Small intestine (tissue), 16 donors: Measurements from ENCODE around the gene VGLL1. TPM values are rescaled to one million over a fixed set of nuclear protein-coding genes. Genes with fewer than 3 reads are reported as not detected.

Experiments used
- DNase-seq, 2 donors: peaks; one replicate each; pipeline versions ENCODE4 v3.0.0 to v3.0.0-alpha.2; 2013
- FAIRE-seq: peaks from 2 replicates; lab custom pipeline; 2012; peaks lifted over from hg19 to GRCh38; lab: Jason Lieb, UNC
- H3K27ac ChIP-seq, 3 donors: one replicate each; pipeline ENCODE4 v1.5.1; 2013; ENCODE audit warnings: low read length in 2 of 3, mild to moderate bottlenecking in 2 of 3, control low read depth in 1 of 3, inconsistent platforms in 1 of 3, low read depth in 1 of 3, moderate library complexity in 1 of 3
- H3K27me3 ChIP-seq, 3 donors: one replicate each; pipeline ENCODE4 v1.6.1; 2013; ENCODE audit warnings: low read length in 3 of 3, inconsistent platforms in 1 of 3; ENCODE audit not compliant: control insufficient read depth in 3 of 3, insufficient read depth in 3 of 3
- H3K36me3 ChIP-seq, 3 donors: one replicate each; pipeline ENCODE4 v1.6.1; 2013; ENCODE audit warnings: low read length in 3 of 3, inconsistent platforms in 1 of 3, low read depth in 1 of 3, mild to moderate bottlenecking in 1 of 3, moderate library complexity in 1 of 3; ENCODE audit not compliant: control insufficient read depth in 3 of 3, insufficient read depth in 2 of 3
- H3K4me1 ChIP-seq, 3 donors: one replicate each; pipeline ENCODE4 v1.6.1; 2013; ENCODE audit warnings: low read length in 2 of 3, inconsistent platforms in 1 of 3, low read depth in 1 of 3, mild to moderate bottlenecking in 1 of 3, moderate library complexity in 1 of 3; ENCODE audit not compliant: control insufficient read depth in 3 of 3, insufficient read depth in 2 of 3
- H3K4me3 ChIP-seq, 3 donors: one replicate each; pipeline ENCODE4 v1.5.1; 2013; ENCODE audit warnings: low read length in 3 of 3, control low read depth in 1 of 3, inconsistent platforms in 1 of 3, low read depth in 1 of 3, mild to moderate bottlenecking in 1 of 3, moderate library complexity in 1 of 3
- H3K9me3 ChIP-seq, 2 donors: one replicate each; pipeline ENCODE4 v1.6.1; 2013; ENCODE audit warnings: low read depth in 1 of 2, low read length in 1 of 2; ENCODE audit not compliant: control insufficient read depth in 2 of 2, insufficient read depth in 1 of 2
- WGBS, 3 donors: extraction: QIAGEN DNeasy Blood & Tissue Kit; methylation state at CpG; one replicate each; pipeline ENCODE4 v1.1.7; 2013; 5-methylcytosine and 5-hydroxymethylcytosine counted together
- long read RNA-seq, 10 donors: transcript quantifications; one replicate each; lab custom pipeline, GENCODE V29; 2026
- polyA plus RNA-seq, 4 donors: library from polyadenylated mRNA; stranded (reverse) in 3 of 4; unstranded in 1 of 4; fragments of 200-250 nt in 3 of 4; fragments of 120-200 nt in 1 of 4; gene quantifications; one replicate each; pipeline versions ENCODE4 v1.2.1 to v1.2.3, GENCODE V29; 2013
- donor health status: healthy with polysubstance abuse.
- donor health status: control.
- donor health status: control.
- donor health status: Bipolar disorder and iron deficiency.
- donor health status: healthy.

Gene VGLL1, protein sequence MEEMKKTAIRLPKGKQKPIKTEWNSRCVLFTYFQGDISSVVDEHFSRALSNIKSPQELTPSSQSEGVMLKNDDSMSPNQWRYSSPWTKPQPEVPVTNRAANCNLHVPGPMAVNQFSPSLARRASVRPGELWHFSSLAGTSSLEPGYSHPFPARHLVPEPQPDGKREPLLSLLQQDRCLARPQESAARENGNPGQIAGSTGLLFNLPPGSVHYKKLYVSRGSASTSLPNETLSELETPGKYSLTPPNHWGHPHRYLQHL
- not detected for polyA plus RNA-seq
- long read RNA-seq, donor 1 = 0 reads
- long read RNA-seq, donor 2 = 0 reads
- long read RNA-seq, donor 3 = 0 reads
- long read RNA-seq, donor 4 = 0 reads
- long read RNA-seq, donor 5 = 0 reads
- long read RNA-seq, donor 6 = 0 reads
- long read RNA-seq, donor 7 = 0 reads
- long read RNA-seq, donor 8 = 0 reads
- long read RNA-seq, donor 9 = 0 reads
- long read RNA-seq, donor 10 = 0 reads

DNA sequence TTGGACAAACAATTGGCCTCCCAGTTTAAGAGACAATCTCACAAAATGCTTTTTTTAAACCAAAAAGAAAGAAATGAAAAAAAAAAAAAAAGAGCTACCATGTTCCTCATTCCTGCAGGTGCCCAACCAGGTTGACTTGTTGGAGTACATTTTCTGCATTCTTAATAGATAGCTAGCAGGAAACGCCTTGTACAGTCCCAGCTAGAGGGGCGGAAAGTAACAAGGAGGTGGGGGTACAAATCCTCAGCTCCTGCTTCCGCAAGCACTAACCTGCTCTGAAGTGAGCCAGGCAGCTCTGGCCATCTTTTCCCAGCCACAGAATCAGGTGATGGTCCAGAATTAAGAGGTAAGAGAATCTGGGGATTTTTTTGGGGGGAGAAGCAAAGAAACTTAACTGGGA lies at the start of gene VGLL1:
VGLL1 (plus strand) TSS at position 265 of the 400 bp plus-strand sequence. CDS start 3,806 bp downstream, outside the sequence.
- 70 to 87% (median 77%) methylated on average over 3 of the region's 3 CpGs for WGBS, 3 donors
- Histone ChIP-seq H3K27ac (no peak within 1 kb of the TSS), H3K4me3 (no peak within 1 kb of the TSS), H3K36me3 (no peaks in the 10 kb centered on the region), H3K4me1 (no peaks in the 10 kb centered on the region), H3K27me3 (no peaks in the 10 kb centered on the region), H3K9me3 (no peaks in the 10 kb centered on the region)
- no peak for FAIRE-seq
- DNase-seq = no peak

GRCh38 chrX:136487647-136488046 lies 44.4 kb upstream of the VGLL1 start, which contains the start of gene BRS3:
Gene BRS3, plus strand, starts transcription at chrX:136487947. Its CDS starts 168 bp downstream, at chrX:136488115.
- no peaks in the 10 kb centered on the region for H3K36me3 ChIP-seq
- no peak within 1 kb of the TSS for H3K27ac ChIP-seq
- no peak within 1 kb of the TSS for H3K4me3 ChIP-seq
- FAIRE-seq = no peak
- peaks cover 0 to 1% (median 0%) of the 10 kb centered on the region in 3 donors for H3K27me3 ChIP-seq
- DNase-seq = no peak
- 44 to 77% (median 54%) methylated on average over 4 of the region's 4 CpGs for WGBS, 3 donors
- no peaks in the 10 kb centered on the region for H3K9me3 ChIP-seq
- no peaks in the 10 kb centered on the region for H3K4me1 ChIP-seq

GRCh38 chrX:136488706-136489105 lies 43.3 kb upstream of the VGLL1 start:
- Histone ChIP-seq H3K36me3 (no peaks in the 10 kb centered on the region), H3K27ac (no peak overlapping the region), H3K4me3 (no peak overlapping the region), H3K4me1 (no peaks in the 10 kb centered on the region), H3K9me3 (no peaks in the 10 kb centered on the region), H3K27me3 (peaks cover 0 to 1% (median 0%) of the 10 kb centered on the region in 3 donors)
- FAIRE-seq (no peak), DNase-seq (no peak)
- whole genome bisulfite sequencing, 3 donors = 42 to 54% (median 45%) methylated on average over 5 of the region's 5 CpGs

- Histone ChIP-seq H3K27ac (no peak overlapping the region), H3K36me3 (no peaks in the 10 kb centered on the region), H3K27me3 (peaks cover 0 to 1% (median 0%) of the 10 kb centered on the region in 3 donors), H3K4me1 (peaks cover 0 to 4% (median 0%) of the 10 kb centered on the region in 3 donors), H3K9me3 (no peaks in the 10 kb centered on the region), H3K4me3 (no peak overlapping the region)
- DNase-seq (no peak), FAIRE-seq (no peak)
- 66 to 75% (median 67%) methylated on average over 6 of the region's 6 CpGs for WGBS, 3 donors
Observed at GRCh38 chrX:136491832-136492231, 40.2 kb upstream of the VGLL1 start.

GRCh38 chrX:136493011-136493410 lies 39.0 kb upstream of the VGLL1 start:
- Histone ChIP-seq H3K4me1 (peaks cover 0 to 4% (median 0%) of the 10 kb centered on the region in 3 donors), H3K4me3 (no peak overlapping the region), H3K27ac (no peak overlapping the region), H3K9me3 (no peaks in the 10 kb centered on the region), H3K36me3 (no peaks in the 10 kb centered on the region), H3K27me3 (no peaks in the 10 kb centered on the region)
- no peak for FAIRE-seq
- no peak for DNase-seq
- WGBS, 3 donors = 20 to 77% (median 35%) methylated on average over 1 of the region's 1 CpG

DNA sequence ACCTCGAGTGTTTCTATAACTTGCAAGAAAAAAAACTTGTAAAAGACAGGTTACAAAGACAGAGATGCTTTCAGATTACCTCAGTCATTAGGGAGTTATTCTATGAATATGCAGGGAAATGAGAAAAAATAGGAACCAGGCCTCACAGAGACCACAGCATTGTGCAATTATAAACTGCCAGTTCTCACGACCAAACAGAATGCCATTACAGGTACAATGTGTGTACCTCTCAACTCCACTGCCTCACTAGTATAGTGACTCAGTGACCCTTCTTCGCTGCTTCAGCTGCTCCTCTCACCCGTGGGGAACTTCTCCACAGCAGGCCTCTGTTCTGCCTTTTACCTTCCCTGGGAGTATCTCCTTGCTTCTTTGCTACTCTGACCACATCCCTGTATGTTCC lies 37.0 kb upstream of the VGLL1 start:
- no peaks in the 10 kb centered on the region for H3K27me3 ChIP-seq
- no peaks in the 10 kb centered on the region for H3K36me3 ChIP-seq
- 70 to 81% (median 75%) methylated on average over 4 of the region's 4 CpGs for WGBS, 3 donors
- no peak for FAIRE-seq
- DNase-seq = no peak
- peaks cover 0 to 4% (median 0%) of the 10 kb centered on the region in 3 donors for H3K4me1 ChIP-seq
- H3K4me3 ChIP-seq = no peak overlapping the region
- no peaks in the 10 kb centered on the region for H3K9me3 ChIP-seq
- no peak overlapping the region for H3K27ac ChIP-seq

DNA sequence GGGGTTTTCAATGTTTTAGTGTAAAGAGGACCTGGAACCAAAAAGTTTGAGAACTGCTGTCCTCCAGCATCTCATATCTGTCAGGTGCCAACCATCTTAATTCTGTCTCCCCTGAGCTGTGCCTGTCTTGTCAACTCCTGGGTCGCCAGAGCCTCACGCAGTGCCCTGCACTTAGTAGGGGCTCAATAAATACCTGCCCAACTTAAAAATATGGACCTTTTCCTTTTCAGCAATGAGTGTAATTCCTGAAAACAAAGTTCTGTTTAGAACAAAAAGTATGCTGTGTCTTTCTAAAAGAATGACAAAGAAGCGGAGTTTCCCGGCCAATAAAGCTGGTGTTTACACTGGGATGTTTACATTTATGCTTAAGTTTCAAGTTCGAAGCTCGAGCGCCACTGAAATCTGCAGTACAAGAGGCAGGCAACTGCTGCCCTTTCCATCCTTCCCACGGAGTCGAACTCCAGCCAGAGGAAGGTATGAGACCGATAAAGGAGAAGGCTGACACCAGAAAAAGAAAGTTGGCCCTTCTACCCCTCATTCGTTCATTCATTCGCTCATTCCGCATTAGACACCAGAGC lies 35.7 kb upstream of the VGLL1 start:
- Histone ChIP-seq H3K27me3 (no peaks in the 10 kb centered on the region), H3K9me3 (no peaks in the 10 kb centered on the region), H3K27ac (peak overlapping the region; percentile 83 to 99 (median 98)), H3K36me3 (no peaks in the 10 kb centered on the region), H3K4me3 (peak overlapping the region; percentile 50 to 78 (median 53)), H3K4me1 (peaks cover 0 to 4% (median 0%) of the 10 kb centered on the region in 3 donors)
- DNase-seq (no peak), FAIRE-seq (no peak)
- WGBS, 3 donors = 2 to 53% (median 7%) methylated on average over 13 of the region's 13 CpGs

DNA sequence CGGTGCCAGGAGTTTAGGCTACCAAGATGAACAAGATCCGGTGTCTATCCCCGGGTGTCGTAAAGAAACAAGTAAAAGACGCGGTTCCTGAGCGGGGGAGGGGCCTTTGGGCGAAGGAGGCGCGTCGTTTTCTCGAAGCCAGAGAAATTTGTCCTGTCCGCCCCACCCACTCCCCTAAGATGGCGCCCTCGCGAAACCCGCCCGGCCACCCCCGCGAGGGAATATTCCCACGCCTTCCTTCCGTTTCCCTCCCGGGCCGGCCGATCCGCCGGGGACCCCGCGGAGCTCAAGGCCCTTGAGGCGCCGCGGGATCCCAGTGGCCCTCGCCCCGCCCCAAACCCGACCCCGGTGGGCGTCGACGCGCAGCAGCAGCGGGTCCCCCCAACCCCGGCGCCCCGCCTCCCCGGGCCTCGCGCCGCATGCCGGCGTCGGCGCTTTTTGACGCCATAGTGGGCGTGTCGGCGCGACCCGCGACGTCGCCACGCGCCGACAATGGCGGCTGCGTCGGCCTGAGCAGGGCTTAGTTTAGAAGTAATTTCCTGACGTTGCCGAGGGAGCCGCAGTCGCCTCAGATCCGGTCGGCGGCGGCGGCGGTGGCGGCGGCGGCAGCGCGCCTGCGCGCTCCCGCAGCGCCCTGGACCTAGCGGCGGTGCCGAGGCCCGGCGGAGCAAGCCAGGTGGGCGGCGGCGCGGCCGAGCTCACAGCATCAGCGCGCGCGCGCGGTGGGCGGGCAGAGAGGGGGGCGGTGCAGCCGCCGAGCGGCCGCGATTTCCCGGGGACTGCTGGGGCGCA lies 35.1 kb upstream of the VGLL1 start:
- Histone ChIP-seq H3K4me1 (peaks cover 0 to 4% (median 0%) of the 10 kb centered on the region in 3 donors), H3K27me3 (no peaks in the 10 kb centered on the region), H3K27ac (peak overlapping the region; percentile 83 to 99 (median 98)), H3K9me3 (no peaks in the 10 kb centered on the region), H3K36me3 (no peaks in the 10 kb centered on the region), H3K4me3 (peak overlapping the region; percentile 50 to 88 (median 53))
- WGBS, 3 donors = 0 to 46% (median 12%) methylated on average over 23 to 111 of the region's 111 CpGs
- DNase-seq = peak; percentile 84 to 92
- FAIRE-seq = no peak
